ENCODE measurements around the gene PSENEN. TPM values are rescaled to one million over a fixed set of nuclear protein-coding genes. Genes with fewer than 3 reads are reported as not detected.

The PSENEN gene
- total RNA-seq, 4 donors from 2014 or later = 22.2 to 45.8 (median 38.3) TPM

- H3K9me3 ChIP-seq = no peaks in the 10 kb centered on the region
- ATAC-seq (no peak), DNase-seq (no peak)
- intact Hi-C loops (cut with DNase I; ENCODE audit: low total_unique reads) (loop anchor here (2.0 kb wide), 1 partner anchor 37 kb away; no protein-coding TSS in a partner anchor), in situ Hi-C loops (cut with MboI; ENCODE audit: low sequenced_read_pairs in 4 of 4) (loop anchor here in 1 of 4 donors (25.0 kb wide), 1 partner anchor 166 kb away; the partner anchor contains the start of genes GAPDHS, SBSN and TMEM147)
- H3K27ac ChIP-seq = peak overlapping the region in 1 of 4 donors; percentile 82
- H3K4me1 ChIP-seq = no peaks in the 10 kb centered on the region
- H3K27me3 ChIP-seq = no peaks in the 10 kb centered on the region
- no peaks in the 10 kb centered on the region for H3K36me3 ChIP-seq
- peak overlapping the region in 2 of 4 donors; percentile 76 to 88 for H3K4me3 ChIP-seq
- TF ChIP-seq, protein P1, sequence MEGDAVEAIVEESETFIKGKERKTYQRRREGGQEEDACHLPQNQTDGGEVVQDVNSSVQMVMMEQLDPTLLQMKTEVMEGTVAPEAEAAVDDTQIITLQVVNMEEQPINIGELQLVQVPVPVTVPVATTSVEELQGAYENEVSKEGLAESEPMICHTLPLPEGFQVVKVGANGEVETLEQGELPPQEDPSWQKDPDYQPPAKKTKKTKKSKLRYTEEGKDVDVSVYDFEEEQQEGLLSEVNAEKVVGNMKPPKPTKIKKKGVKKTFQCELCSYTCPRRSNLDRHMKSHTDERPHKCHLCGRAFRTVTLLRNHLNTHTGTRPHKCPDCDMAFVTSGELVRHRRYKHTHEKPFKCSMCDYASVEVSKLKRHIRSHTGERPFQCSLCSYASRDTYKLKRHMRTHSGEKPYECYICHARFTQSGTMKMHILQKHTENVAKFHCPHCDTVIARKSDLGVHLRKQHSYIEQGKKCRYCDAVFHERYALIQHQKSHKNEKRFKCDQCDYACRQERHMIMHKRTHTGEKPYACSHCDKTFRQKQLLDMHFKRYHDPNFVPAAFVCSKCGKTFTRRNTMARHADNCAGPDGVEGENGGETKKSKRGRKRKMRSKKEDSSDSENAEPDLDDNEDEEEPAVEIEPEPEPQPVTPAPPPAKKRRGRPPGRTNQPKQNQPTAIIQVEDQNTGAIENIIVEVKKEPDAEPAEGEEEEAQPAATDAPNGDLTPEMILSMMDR (IDR thresholded peaks at IDR 0.05 in 4 of 5, conservative IDR thresholded peaks at IDR 0.05 in 1 of 5) = no peak
- TF ChIP-seq POLR2A (IDR thresholded peaks at IDR 0.05) = no peak
Measured at GRCh38 chr19:35703343-35703742, 42.1 kb upstream of the PSENEN start.

DNA sequence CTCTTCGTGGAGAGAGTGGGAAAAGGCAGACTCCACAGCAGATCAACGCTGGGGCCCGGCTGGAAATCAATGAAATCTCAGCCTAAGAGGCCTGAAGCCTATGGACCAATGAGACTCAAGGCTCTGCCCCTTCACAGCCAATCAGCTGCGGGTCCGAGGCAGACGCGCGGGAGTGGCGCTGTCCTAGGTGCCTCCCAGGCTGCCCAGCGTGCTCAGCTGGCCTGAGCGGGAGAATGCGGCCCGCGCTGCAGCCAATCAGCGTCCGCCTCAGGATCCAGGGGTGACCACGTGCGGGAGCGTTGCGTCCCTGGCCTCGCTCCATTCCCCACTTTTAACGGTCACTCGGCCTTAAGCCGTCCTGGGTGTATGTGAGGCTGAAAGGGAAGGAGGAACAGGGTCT is 41.2 kb upstream of the PSENEN start, which contains the start of gene ZBTB32:
Gene ZBTB32, plus strand, starts transcription at position 341 of the 400 bp plus-strand sequence. CDS start 10,069 bp downstream, outside the sequence.
- TF ChIP-seq, protein P1 (IDR thresholded peaks at IDR 0.05 in 4 of 5, conservative IDR thresholded peaks at IDR 0.05 in 1 of 5) = no peak
- TF ChIP-seq POLR2A (IDR thresholded peaks at IDR 0.05) = no peak
- H3K36me3 ChIP-seq = no peaks in the 10 kb centered on the region
- in situ Hi-C loops (cut with MboI; ENCODE audit: low sequenced_read_pairs in 4 of 4) = loop anchor here in 1 of 4 donors (25.0 kb wide), 1 partner anchor 167 kb away; the partner anchor contains the start of genes GAPDHS, SBSN and TMEM147
- no peak for DNase-seq
- ATAC-seq = no peak
- intact Hi-C loops (cut with DNase I; ENCODE audit: low total_unique reads) = no loop called here
- H3K27me3 ChIP-seq = no peaks in the 10 kb centered on the region
- H3K27ac ChIP-seq = no peak within 1 kb of the TSS
- H3K4me3 ChIP-seq = no peak within 1 kb of the TSS
- no peaks in the 10 kb centered on the region for H3K4me1 ChIP-seq
- H3K9me3 ChIP-seq = no peaks in the 10 kb centered on the region

DNA sequence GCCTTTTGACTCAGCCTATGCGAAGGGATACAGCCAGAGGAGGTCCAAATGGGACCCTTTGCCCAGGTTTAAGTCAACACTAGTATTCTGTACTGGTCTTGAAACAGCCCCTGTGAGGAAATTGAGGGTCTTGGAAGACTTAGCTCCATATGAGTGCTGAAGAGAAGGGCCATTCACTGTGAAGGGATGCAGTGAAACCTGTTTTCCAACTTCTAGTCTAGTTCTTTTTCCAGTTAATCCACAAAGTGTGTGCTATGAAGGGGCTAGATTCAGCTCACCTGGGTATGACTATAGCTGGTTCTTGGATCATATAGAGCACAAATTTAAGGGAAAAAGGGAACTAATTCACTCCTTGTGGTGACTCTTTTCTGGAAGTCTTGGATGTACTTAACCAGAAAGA is 37.1 kb upstream of the PSENEN start:
- in situ Hi-C loops (cut with MboI; ENCODE audit: low sequenced_read_pairs in 4 of 4) = loop anchor here in 1 of 4 donors (25.0 kb wide), 1 partner anchor 171 kb away; the partner anchor contains the start of genes GAPDHS, SBSN and TMEM147

DNA sequence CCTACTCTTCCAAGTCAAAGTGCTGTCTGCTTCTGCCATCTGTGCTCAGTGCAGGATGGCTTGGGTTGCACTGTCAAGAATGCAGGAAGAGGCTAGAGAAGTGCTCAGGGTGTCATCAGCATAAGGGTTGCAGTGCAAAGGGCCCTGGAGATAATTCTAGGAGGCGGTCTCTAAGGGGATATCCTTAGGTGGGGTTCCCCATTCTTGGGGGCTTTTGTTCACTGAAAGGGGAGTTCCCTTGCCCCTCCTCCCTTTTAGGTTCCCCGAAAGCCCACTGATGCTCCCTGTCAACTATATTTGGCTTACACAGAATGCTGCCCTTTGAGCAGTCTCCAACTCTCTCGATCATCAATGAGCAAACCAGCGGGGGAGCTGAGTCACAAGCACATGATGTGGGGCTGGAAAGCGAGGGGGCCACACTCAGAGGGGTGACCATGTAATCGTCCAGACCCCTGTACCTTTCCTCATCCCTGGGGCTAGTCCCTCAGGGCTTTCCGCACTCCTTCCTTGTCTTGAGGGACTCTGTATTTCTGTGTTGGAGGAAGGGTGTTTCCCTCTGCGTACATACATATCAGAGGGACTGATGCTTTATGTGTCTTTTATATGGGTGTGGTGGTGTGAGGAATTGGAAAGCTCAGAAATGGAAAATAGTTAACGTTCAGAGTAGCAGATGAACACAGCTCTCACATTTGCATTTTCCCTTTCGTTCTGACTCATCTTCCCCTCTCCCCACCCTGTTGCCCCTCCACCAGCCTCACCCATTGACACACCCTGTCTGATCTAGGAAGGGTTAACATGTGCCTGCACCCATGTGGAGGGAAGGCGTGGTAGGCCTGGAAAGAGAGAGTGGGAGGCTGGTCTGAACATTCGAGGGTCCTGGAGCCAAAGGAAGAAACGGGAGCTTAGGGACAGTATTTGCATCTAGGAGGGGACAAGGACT is 34.4 kb upstream of the PSENEN start:
- H3K4me3 ChIP-seq = no peak overlapping the region
- H3K36me3 ChIP-seq = no peaks in the 10 kb centered on the region
- peaks cover 6 to 9% of the 10 kb centered on the region in 2 donors for H3K4me1 ChIP-seq
- in situ Hi-C loops (cut with MboI; ENCODE audit: low sequenced_read_pairs in 4 of 4) = loop anchor here in 3 of 4 donors (10.0 to 25.0 kb wide), 3 partner anchors 166 to 224 kb away; partner anchors contain the start of genes TMEM147 (in 2 of the 3), GAPDHS (in 1 of the 3), LRFN3 (in 1 of the 3) and SBSN (in 1 of the 3)
- H3K9me3 ChIP-seq = no peaks in the 10 kb centered on the region
- intact Hi-C loops (cut with DNase I; ENCODE audit: low total_unique reads) = loop anchor here (5.0 kb wide), 1 partner anchor 66 kb away; the partner anchor contains the start of gene ARHGAP33
- ATAC-seq (no peak), DNase-seq (no peak)
- H3K27ac ChIP-seq = no peak overlapping the region
- TF ChIP-seq, protein P1 (IDR thresholded peaks at IDR 0.05 in 4 of 5, conservative IDR thresholded peaks at IDR 0.05 in 1 of 5) = no peak
- TF ChIP-seq POLR2A (IDR thresholded peaks at IDR 0.05) = no peak
- no peaks in the 10 kb centered on the region for H3K27me3 ChIP-seq

More for the DNA sequence above, 37.1 kb upstream of the PSENEN start:
- no peak overlapping the region for H3K27ac ChIP-seq
- ATAC-seq (no peak), DNase-seq (no peak)
- intact Hi-C loops (cut with DNase I; ENCODE audit: low total_unique reads) = no loop called here
- TF ChIP-seq POLR2A (IDR thresholded peaks at IDR 0.05) = no peak
- TF ChIP-seq, protein P1 (IDR thresholded peaks at IDR 0.05 in 4 of 5, conservative IDR thresholded peaks at IDR 0.05 in 1 of 5) = no peak
- H3K4me1 ChIP-seq = no peaks in the 10 kb centered on the region
- no peaks in the 10 kb centered on the region for H3K36me3 ChIP-seq
- no peaks in the 10 kb centered on the region for H3K27me3 ChIP-seq
- no peak overlapping the region for H3K4me3 ChIP-seq
- H3K9me3 ChIP-seq = no peaks in the 10 kb centered on the region

All from gastrocnemius medialis (tissue), 4 donors.